ENCODE data around the gene TBPL1.
"Not testable (repeated sequence)": the region's sequence is repeated elsewhere in the genome, so short reads cannot be mapped to it uniquely, and the experiment has no call there.

TBPL1 gene

DNA sequence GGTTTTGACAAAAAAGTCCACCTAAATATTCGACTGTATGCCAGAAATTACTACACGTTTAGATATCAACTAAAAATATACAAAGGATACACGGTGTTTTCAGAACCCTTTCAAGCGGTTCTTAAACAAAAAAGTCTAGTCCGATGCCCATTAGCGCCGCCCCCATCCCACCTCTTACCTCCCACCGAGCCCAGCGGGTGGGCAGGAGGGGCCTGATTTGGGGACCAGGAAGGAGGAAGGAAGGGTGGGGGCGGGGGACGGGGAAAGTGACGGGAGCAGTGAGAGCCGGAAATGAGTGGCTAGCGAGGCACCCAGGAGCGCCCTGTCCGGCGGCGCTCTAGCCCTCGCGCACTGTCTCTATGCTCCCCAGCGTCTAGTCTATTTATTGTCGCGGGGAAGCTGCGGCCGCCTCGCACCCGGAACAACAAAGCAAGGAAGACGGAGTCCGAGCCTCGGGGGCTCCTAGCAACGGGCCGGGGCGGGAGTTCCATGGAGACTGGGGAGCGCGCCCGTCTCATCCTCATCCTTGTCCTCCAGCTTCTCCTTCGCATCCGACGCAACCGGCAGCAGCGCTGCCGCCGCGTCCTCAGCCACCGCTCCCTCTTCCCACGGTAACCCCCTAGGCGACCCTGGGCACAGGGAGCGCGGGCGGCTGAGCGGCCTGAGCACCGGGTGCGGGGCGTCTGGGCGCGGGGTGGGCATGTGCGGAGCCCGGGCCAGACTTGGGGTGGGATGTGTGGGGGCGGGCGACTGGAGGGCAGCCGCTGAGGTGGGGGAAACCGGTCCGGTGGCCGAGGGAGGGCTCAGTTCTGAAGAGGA, at the start of gene TBPL1:
TBPL1 (plus strand) TSS at position 410 of the 819 bp plus-strand sequence. CDS start 26,902 bp downstream, outside the sequence.
- DNase-seq (ENCODE audit: low read depth): peak; percentile 90

DNA sequence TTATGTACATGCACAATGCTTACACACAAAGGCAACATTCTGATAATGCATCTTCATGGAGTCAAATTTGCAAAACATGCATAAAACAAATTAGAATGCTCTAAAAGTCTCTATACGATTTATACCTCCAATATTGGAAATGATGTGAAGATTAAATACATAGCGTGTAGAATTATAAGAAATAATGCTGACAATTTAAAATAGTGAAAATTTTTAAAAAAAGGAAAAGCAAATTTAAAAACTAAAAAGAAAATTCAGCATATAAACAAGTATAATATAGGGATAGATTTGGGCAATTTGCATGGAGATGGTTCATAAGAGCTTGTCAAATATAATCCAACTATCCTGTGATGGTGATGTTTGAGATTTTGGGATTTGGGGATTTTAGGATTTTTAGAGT, 49.2 kb upstream of the TBPL1 start:
- no peak for DNase-seq (ENCODE audit: low read depth)

DNA sequence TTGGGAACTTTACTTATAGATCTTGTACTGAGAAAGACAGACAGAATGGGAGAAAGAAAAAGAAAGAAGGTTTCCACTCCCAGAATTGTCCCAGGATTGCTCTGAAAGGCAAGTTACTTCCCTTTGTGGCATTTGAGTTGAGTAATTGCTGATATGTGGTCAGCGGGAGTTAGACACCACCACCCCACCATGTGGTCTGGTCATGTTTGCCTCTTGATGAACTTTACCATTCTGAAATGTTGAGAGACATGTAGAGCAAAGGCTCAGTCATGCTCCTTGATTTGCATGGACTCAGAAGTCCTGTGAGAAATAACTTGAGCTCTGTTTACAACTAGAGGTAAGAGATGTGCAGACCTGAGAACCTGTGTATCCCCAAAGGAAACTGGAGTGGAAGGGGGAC, 47.0 kb upstream of the TBPL1 start:
- DNase-seq (ENCODE audit: low read depth): no peak

- peak; percentile 63 for DNase-seq (ENCODE audit: low read depth)
Observed at GRCh38 chr6:133916650-133917151, 36.3 kb upstream of the TBPL1 start.

- DNase-seq (ENCODE audit: low read depth): no peak
Observed at GRCh38 chr6:133917781-133918180, 35.2 kb upstream of the TBPL1 start.

- DNase-seq (ENCODE audit: low read depth): no peak
Observed at GRCh38 chr6:133918208-133918930, 34.7 kb upstream of the TBPL1 start.

DNA sequence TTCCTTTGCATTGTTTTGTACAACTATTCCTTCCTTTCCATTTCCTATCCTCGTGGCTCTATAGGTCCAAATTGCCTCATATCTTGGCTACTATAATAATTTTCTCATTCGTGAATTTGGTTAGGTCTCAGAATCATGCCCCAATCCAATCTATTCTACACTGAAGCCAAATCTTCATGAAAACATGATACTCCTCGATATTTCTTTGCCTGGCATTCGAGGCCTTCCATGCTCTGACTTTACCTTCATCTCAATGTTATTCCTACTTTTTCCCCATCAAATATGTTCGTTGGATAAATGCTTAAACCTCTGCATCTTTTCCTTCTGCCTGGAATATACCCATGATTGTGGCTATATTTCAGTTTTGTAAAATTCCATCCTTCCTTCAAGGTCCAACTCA, 33.7 kb upstream of the TBPL1 start:
- no peak for DNase-seq (ENCODE audit: low read depth)

- DNase-seq (ENCODE audit: low read depth): peak; percentile 37
Observed at GRCh38 chr6:133921249-133921859, 31.7 kb upstream of the TBPL1 start.

DNA sequence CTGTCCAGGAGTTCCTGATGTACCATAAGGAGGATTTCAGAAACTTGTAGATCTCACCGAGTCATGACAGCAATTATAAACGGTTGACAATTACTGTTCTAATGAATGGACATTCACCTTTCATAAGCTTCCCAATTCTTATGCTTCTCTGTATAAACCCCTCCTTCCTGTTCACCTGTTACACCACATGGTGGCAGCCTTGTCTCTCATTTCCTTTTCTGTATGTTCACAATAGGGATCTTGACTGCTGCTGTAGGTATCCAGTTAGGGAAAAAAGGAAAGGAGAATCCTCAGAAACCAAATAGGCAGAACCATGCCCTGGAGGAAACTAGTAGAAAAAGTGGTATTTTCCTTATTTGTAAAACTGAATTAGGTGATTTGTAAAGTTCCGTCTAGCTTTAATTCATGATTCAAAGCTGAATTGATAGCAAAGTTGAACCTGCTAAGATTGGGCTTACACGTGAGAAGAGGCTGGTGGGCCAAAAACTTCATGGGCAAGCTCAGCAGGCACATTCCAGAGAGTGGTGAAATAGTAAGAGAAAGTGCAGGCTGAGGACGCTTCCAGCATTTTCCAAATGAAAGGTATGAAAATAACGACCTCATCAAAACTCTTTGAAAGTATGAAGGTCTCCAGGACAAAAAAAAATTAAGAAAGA, 29.0 kb upstream of the TBPL1 start:
- DNase-seq (ENCODE audit: low read depth): peak; percentile 38

DNA sequence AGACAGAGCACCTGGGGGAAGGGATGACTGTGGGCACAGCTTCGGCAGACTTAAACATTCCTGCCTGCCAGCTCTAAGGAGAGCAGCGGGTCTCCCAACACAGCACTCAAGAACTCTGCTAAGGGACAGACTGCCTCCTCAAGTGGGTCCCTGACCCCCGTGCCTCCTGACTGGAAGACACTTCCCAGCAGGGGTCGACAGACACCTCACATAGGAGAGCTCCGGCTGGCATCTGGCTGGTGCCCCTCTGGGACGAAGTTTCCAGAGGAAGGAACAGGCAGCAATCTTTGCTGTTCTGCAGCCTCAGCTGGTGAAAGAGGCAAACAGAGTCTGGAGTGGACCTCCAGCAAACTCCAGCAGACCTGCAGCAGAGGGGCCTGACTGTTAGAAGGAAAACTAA, 21.8 kb upstream of the TBPL1 start:
- DNase-seq (ENCODE audit: low read depth): not testable (repeated sequence)

GRCh38 chr6:133936352-133936751, 16.7 kb upstream of the TBPL1 start:
- not testable (repeated sequence) for DNase-seq (ENCODE audit: low read depth)

- no peak for DNase-seq (ENCODE audit: low read depth)
Observed at GRCh38 chr6:133937909-133938308, 15.1 kb upstream of the TBPL1 start.

DNA sequence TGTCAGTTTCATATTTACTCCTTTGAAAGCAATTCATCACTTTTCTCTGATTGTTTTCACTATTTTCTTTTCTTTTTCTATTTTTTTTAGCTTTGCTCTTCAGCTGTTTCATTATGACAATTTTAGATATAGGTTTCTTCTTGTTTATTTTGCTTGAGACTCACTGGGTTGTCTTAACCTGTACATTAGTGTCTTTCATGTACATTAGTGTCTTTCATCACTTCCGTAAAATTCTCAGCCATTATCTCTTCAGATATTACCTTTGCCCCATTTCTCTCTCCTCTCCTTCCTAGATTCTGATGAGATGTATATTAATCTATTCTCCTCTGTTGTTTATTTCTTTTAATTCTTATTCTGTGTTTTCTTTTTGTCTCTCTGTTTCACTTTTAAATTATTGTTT, 14.5 kb upstream of the TBPL1 start:
- DNase-seq (ENCODE audit: low read depth): no peak

DNA sequence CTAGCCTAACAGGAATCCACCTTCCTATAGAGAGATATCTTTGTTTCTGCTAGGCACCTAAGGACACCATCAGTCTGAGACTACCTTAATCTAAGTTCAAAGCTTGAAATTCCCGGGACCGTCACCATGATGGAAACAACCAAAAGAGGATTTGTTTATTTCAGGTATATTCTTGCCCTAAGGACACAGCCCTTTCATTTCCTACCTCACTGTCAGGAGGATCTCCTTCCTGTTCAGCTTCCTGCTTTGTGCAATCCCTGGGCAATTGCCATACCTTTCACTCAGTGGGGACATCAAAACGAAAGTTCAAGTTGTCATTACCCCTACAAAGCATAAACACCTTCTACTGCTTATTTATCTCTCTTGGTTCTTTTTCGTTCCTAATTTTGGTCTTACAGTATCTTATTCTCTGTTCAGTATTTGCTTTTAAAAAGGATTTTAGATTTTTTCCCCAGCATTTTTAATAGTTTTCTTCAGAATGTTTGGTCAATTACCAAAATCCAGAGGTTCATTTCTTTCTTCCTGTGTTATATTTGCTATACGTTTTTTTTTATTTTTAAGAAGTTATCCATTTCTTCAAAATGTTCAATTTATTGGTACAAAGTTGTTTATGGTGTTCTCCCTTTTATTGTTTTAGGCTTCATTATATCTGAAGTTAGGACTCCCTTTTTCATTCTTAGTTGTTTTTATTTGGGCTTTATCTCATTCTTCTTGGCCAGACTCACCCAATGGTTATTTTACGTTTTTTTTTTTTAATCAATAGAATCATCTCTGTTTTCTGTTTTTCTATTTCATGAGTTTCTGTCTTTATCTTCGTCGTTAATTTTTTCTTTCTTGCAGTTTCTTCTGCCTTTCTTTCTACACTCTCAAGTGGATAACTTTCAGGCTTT, 13.0 kb upstream of the TBPL1 start:
- no peak for DNase-seq (ENCODE audit: low read depth)

DNA sequence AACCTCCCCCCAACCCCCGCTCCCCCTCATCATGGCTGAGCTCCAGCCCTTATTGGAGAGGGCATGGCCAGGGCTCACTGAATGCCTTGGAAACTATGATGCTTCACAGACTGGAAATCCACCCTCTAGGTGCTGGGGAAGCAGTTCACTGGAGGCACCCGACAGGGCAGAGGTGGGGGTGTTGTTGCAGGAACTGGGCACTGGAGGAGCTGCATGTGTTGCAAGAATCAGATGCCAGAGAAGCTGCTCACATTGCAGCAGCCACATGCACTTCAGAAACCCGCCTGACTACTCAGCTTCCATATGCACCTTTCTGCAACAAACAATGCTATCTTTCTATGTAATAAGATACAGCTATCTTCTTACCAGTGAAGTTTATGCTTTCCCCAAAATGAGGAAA, 7.9 kb upstream of the TBPL1 start:
- no peak for DNase-seq (ENCODE audit: low read depth)

- no peak for DNase-seq (ENCODE audit: low read depth)
Observed at GRCh38 chr6:133947302-133947900, 5.6 kb upstream of the TBPL1 start.

DNA sequence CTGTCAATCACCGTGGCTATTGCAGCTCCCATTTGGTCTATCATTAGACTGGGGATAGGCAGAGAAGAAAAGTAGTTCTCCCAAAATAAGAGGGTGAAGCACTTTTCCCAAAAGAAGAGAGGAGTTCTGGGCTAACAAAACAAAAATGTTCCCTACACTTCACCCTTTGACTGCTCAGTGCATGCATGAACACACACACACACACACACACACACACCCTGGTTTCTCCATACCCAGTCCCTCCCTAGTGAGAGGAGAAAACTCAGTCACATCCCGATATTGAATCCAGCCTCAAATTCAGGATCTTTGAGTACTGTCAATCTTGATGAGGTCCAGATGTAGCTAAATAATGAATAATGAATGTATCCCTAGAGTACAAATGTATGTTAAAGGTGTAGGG, 4.6 kb upstream of the TBPL1 start:
- DNase-seq (ENCODE audit: low read depth): no peak

GRCh38 chr6:133951227-133951626, 1.8 kb upstream of the TBPL1 start:
- DNase-seq (ENCODE audit: low read depth): no peak

GRCh38 chr6:133951881-133952814, 876 bp upstream of the TBPL1 start:
- peak; percentile 4 for DNase-seq (ENCODE audit: low read depth)

Data from stimulated activated CD8-positive, alpha-beta memory T cell treated with anti-CD3 and anti-CD28 coated beads, Interleukin-15, amount 100 ng/mL, for 1 hour (primary cell).